Kasumi-1 (cell line): Measurements from ENCODE around the gene CD9.

Experiments used
- DNase-seq, 2 experiments: peaks; one replicate each; lab custom pipeline; 2025; lab: John Stamatoyannopoulos, UW

Gene CD9

GRCh38 chr12:6275928-6276887 lies 76.0 kb downstream of the CD9 start:
- no peak for DNase-seq

- DNase-seq: no peak
Measured at GRCh38 chr12:6276956-6277620, 76.9 kb downstream of the CD9 start.

GRCh38 chr12:6277982-6278438 lies 77.8 kb downstream of the CD9 start:
- DNase-seq: no peak

- DNase-seq: peak; percentile 4 to 5
Measured at GRCh38 chr12:6278439-6279255, 78.4 kb downstream of the CD9 start.

- no peak for DNase-seq
Measured at GRCh38 chr12:6279256-6279628, 79.0 kb downstream of the CD9 start.

- DNase-seq: no peak
Measured at GRCh38 chr12:6279631-6280030, 79.4 kb downstream of the CD9 start.

GRCh38 chr12:6280053-6280469 lies 79.9 kb downstream of the CD9 start:
- no peak for DNase-seq

- no peak for DNase-seq
Measured at GRCh38 chr12:6280672-6281071, 80.5 kb downstream of the CD9 start.

- no peak for DNase-seq
Measured at GRCh38 chr12:6281081-6281809, 81.0 kb downstream of the CD9 start.

- DNase-seq: no peak
Measured at GRCh38 chr12:6282453-6282840, 82.2 kb downstream of the CD9 start.

- DNase-seq: no peak
Measured at GRCh38 chr12:6284273-6284672, 84.1 kb downstream of the CD9 start.

- DNase-seq: peak; percentile 36 to 45
Measured at GRCh38 chr12:6285063-6285477, 84.9 kb downstream of the CD9 start.

GRCh38 chr12:6285532-6286306 lies 85.5 kb downstream of the CD9 start:
- DNase-seq: no peak
